GM11168 (cell line): ENCODE data around the gene SPCS1.

ENCODE experiments used
- in situ Hi-C: fragments of 300-500 bp; cut with MboI; formaldehyde crosslinking; loops from one replicate; pipeline ENCODE4 v1.12.0; 2022; ENCODE audit warnings: low sequenced_read_pairs; ENCODE audit not compliant: unreplicated experiment

The SPCS1 gene

DNA sequence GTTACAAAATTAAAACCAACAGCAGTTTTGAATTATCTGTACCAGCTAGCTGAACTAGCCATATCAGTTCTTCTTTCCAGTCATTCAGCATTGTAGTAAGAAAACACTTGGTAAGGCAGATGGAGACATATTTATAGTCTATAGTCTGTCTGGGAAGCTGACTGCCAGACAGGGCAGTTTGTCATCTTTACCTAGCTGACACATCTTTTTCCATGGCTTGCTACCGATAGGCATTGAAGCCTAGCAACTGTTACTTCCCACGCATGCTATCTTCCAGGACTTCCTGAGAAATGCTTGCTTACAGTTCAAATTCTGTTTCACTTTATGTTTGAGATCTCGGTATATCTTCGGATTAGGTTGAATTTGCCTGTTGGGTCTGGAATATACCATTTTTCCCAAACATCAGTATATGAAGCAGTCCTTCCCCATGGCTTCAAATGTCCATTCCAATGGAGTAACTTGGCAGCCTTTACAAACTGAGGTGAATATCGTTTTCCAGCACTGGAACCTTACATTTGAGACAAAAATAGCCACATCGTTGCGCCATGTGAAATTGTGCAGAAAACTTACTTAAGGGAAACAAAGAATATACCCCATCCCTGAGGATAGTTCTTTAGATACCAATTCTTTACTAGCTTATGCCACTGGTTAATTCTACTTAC, 11.2 kb upstream of the SPCS1 start:
- in situ Hi-C loops: no loop called here

DNA sequence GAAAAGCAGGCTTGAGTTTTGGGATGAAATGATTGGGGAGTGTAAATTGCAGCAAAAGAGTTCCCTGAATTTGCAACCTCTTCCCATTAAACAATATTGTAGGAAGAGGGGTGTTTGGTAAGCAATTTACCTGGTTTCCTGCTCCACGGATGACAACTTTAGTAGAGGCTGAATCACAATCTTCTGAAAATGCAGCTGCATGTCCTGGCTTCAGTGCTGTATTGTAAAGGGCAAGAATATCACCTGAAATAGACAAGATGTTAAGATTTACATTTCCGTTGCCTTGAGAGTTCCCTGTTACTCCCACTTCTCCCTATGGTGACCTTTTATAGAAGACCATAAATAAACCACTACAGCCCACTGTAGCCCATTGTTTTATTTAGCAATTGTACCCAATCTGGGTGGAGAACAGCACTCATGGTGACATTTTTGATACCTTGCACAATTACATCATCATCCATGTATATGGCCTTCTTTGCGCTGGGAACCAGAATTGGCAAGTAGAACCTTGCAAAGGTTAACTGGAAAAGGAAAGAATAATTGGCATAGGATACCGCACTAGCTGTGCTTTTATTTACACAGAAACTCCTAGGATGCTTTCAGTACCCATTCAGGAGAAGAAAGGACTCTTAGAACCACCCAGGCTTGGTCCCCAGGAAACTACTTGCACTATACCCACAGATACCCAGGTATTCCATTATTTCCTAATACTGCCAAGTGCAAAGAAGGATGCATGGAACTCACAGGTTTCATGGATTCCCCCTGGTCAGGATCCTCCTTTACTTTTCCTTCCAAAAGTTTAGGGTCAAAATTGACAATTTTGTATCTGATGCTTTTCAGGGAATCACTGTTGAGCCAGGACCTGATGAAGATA, 9.9 kb upstream of the SPCS1 start:
- in situ Hi-C loops: no loop called here

DNA sequence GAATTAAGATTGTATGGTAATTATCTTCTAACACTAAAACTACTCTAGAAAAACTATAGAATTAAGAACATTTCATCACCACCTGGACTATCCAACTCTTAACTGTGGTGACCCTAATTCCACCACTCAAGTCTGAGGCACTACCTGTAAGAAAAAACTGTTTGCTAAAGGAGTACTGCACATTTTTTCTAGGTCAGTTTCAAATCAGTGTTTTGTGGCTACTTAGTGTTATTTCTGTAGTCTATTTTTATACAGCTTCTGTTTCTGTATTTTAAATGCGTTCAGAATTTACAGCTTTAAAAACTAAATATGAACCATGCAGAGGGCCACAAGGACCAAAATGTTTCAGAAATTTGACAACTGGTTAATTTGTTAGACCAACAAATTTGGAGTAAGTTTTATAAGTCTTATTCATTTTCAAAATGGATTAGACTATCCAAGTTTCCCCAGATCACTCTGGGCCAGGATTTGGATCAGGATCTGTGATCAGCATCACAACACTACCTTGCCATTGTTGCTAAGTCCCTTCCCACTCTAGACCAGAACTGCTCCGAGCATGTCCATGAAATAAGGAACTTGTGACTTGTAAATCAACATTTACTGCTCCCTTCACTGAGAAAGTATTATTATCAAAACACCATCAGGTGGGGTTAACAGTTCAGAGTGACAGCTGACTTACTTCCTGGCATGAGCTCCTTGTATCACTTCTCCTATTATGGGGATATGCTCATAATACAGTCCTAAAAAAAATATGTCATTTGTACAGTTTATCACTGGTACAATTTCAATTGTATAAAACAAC, 8.9 kb upstream of the SPCS1 start:
- in situ Hi-C loops: no loop called here

DNA sequence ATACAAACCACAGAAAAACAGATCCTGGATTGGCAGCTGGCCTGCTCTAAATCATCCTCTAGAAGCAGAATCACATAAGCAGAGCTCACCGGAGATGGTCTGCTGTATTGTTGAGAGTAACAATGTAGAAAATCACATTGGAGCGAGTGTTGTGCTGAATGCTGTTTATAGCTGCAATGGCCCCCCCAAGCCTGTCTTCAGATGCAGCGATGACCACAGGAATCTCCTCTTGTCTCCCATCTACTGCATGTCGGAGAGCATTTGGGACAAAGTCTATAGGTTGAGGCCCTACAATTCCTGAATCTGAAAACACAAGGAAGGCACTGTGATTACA, 8.3 kb upstream of the SPCS1 start:
- in situ Hi-C loops: no loop called here

DNA sequence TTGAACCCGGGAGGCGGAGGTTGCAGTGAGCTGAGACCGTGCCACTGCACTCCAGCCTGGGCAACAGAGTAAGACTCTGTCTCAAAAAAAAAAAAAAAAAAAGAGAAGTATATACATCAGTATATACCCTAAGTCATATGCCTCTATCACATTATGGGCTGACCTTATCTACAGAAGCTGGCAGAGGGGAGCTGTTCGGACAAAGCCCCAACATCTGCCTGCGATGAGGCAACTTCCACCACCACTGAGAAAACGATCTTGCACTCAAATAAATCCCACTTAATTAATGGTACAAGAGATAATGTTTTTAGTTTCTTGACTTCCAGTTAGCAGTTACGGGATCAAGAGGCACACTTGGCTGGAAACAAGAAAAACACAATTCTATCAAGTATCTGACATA, 2.6 kb upstream of the SPCS1 start:
- in situ Hi-C loops: no loop called here

DNA sequence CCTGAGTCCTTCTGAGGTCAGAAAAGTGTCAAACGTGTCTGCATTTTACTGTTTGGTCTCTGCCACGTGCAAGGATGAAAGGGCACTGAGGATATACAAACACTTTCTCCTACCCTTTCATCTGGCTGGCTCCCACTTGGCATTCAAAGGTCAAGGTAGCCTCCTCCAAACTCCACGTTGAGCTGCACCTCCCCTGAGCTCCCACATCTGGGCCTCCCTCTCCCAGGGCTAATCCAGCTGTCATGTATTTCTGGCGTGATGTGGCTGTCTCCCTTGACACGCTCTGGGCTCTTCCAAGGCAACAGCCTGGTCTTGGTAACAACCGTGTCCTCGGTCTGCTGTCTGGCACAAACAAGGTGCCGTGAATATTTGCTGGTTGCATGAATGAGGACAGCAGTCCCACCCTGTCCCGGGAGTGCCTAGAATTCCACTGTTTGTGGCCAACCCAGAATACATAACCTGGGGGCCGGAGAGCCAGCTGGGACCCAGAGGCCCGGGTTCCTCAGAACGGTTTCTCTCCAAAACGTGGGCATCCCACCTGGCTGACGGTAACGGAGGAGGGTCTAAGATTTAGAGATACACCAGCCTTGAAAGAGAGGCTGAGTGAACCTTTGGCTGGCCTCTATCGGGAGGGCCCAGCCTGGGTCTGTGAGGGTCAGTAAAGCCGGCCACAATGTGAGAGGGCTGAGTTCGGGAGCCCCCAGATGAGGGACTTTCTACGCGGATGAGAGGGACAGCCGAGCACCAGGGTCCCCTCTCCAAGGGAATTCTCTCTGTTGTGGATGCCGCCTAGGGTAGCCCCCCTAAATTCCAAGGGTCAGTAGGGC, 1.1 kb upstream of the SPCS1 start:
- in situ Hi-C loops: no loop called here

DNA sequence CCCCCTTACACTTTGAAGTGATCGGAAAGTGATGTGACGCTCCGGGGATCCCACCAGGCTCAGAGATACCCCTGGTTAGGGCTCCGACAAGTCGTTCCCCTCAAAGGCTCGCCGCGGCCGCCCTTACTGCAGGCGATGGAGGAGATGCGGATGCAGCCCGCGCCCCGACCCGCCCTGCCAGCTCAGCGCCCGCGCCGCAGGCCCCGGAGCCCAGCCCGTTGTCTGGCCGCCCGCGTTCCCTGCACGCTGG, 543 bp upstream of the SPCS1 start:
- in situ Hi-C loops: no loop called here

DNA sequence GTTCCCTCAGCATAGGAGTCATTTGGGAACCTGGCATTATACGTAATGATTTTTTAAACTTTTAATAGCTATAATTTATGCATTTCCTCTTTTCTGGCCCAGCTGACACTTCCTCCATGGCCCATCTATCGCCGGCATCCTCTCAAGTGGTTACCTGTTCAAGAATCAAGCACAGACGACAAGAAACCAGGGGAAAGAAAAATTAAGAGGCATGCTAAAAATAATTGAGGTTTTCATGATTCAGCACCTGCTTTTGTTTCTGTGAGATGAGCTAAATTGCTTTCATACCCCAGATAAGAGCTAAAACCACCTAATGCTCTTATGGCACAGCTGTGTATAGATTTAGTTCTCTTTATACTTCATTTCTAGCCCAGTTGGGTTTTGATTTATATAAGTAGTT, 1.7 kb downstream of the SPCS1 start:
- in situ Hi-C loops: no loop called here

DNA sequence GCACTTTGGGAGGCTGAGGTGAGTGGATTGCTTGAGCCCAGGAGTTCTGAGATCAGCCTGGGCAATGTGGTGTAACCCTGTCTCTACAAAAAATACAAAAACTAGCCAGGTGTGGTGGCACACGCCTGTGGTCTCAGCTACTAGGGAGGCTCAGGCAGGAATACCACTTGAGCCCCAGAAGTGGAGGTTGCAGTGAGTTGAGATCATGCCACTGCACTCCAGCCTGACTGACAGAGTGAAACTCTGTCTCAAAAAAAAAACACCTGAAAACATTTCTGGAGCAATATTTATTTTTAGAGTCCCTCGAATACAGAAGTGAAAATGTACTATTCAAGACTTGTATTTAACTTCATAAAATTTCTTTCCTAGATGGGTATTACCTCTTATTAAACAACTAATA, 4.6 kb downstream of the SPCS1 start:
- in situ Hi-C loops: no loop called here

DNA sequence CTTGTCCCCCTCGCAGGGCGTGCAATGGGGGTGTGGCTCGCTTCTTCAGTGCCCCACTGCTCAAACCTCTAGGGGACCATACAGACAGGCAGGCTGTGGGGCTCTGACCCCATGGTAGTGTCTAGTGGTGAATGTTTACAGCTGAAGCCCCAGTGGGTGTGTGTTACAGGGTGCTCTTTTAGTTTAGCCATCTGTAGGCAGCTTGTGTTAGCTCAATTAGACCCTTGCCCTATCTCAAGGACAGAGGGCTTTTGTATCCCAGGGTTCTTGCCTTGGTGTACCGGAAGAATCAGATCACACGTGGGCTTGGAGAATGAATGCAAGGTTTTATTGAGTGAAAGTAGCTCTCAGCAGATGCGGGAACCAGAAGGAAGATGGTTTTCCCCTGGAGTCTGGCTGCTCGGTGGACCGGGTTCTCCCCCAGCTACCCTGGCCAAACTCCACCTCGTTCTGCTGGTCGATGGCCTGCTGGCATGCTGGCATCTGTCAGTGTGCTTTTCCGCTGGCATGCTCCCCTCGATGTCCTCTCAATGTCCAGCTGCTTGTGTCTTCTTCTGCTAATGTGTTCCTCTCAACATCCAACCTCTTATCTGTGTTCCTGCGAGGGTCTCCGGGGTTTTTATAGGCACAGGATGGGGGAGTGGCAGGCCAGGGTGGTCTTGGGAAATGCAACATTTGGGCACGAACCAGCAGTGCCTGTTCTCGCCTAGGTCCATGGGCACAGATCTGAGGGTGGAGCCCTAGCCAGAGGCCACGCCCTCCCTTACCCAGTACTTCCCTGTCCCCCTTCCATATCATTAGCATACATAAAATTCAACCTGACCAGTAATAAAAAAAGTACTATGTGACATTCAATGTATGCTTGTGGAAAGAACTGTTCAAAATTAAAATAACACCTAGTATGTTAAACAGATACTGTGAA, 6.6 kb downstream of the SPCS1 start:
- in situ Hi-C loops: no loop called here

DNA sequence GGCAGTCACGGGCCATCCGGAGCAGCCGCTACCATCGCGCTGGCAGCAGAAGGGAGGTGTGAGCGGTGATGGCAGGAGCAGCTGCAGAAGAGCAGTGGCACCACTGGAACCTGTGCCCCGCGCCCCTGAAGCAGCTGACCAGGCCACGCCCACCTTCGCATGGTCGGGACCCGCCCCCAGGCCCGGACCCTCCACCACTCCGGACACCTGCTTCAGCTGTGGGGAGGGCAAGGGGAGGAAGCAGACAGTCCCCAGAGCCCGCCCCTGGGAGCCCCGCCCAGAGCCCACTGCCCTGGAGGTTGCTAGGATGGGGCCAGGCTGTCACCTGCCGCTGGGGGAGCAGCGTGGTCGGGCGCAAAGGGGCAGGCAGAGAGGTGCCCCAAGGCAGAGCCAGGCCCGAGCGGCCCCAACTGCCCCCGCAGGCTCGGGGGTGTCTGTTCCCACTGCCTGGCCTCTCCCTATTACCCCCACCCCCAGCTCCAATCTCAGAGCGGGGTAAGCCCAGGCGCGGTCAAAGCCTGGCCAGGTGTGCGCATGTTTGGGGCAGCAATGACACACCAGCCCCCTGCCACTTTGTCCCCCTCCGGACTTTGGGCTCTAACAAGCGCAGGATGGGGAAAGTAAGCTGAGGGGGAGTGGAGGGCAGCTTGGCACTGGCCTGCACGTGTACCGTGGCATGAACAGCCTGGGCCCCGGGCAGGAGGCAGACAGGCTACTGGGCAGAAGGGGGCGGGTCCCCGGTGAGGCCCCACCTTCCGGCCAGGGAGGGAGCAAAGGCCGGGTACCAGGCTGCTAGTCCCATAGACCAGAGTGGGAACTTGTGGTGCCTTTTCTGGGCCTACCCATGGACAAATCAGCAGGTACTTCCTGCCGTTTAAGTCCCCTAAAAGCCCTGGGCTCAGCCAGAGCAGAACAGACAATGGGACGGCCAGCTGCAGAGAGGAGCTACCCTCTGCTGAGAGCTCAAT, 8.7 kb downstream of the SPCS1 start:
- in situ Hi-C loops: no loop called here

DNA sequence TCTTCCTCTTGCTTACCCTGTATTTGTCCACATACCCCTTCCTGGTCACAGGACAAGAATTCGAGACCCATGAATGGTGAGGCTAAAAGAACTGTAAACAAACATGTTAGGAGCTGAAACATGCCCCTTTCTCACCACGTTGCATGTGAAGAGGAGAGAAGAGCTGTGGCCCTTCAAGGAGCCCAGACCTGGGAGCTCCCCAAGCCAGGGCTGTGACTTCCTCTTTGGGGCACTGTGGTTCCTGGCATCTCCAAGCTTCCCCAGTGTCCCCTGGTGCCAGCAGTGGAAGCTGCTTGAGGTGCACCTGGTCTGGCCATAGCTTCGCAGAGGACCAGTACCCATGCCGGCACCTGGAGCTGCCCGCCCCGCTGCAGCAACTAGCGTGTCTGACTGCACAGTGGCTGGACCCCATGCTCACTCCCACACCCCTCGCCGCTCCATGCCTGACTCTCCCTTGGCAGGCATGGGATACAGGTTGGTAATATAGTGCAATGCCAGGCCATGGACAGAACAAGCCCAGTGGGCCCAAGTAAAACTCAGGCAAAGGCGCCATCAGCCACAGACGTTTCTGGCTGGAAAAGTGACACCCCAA, 9.9 kb downstream of the SPCS1 start:
- in situ Hi-C loops: no loop called here

DNA sequence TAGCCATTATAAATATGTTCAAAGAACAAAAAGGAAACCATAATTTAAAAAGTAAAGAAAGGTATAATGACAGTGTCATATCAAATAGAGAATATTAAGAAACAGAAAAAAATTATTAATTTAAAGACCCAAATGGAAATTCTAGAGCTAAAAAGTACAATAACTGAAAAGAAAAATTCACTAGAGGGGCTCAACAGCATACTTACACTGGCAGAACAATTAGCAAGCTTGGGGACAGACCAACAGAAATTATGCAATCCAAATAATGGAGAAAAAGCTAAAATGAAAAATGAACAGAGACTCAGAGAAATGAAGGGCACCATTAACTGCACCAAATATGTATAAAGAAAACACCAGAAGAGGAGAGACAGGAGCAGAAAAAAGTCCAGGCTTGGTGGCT, 13.7 kb downstream of the SPCS1 start:
- in situ Hi-C loops: no loop called here

DNA sequence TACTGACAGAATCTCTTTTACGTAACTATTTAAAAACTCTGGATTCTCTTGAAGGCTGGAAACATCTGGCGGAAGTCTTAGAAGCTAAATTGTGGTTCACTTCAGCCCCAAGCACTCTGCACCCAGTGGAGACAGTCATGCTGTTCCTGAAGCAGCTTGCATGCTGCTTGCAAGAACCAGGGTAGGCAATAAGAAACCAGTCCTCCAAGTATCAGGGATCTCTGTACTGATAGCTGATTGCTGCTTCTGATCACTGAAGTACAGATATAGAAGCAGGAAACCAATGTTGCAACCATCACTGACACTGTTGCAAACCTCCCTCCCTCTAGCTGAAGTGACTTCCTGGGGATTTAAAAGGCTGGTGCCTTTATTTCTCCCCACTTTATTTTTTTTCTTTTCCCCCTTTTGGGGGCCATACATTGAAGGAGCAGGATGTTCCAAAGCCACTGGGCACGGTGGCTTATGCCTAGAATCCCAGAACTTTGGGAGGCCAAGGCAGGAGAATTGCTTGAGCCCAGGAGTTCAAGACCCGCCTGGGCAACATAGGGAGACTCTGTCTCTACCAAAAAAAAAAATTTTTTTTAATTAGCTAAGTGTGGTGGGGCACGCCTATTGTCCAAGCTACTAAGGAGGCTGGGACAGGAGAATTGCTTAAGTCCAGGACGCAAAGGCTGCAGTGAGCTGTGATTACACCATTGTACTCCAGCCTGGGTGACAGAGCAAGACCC, 15.3 kb downstream of the SPCS1 start:
- in situ Hi-C loops: no loop called here

DNA sequence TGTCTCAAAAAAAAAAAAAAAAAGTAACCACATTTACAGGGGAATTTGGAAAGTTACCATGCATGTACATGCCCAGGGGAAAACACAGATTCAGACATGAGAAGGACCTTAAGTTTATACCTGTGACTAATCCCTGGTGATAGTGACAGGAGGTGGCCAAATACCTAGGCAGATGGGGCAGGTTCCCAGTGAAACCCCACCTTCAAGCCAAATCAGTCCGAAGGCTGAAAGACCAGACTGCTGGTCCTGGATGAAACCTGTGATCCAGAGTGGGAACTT, 15.8 kb downstream of the SPCS1 start:
- in situ Hi-C loops: no loop called here

DNA sequence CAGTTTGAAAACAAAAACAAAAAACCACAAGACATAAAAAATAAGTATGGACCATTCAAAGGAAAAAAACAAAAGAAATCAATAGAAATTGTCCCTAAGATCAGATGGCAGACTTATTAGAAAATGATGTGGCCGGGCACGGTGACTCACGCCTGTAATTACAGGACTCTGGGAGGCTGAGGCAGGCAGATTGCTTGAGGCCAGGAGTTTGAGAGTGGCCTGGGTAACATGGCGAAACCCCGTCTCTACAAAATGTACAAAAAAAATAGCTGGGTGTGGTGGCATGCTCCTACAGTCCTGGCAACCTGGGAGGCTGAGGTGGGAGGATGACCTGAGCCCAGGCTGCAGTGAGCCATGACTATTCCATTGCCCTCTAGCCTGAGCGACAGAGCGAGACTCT, 16.6 kb downstream of the SPCS1 start:
- in situ Hi-C loops: no loop called here

DNA sequence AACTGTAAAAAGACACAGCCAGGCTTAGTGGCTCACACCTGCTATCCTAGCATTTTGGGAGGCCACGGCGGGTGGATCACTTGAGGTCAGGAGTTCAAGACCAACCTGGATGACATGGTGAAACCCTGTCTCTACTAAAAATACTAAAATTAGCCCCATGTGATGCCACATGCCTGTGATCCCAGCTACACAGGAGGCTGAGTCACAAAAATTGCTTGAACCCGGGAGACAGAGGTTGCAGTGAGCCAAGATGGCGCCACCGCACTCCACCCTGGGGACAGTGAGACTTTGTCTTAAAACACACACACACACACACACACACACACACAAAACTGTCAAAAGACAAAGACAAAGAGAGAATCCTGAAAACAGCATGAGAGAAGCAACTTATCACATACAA, 18.0 kb downstream of the SPCS1 start:
- in situ Hi-C loops: no loop called here

DNA sequence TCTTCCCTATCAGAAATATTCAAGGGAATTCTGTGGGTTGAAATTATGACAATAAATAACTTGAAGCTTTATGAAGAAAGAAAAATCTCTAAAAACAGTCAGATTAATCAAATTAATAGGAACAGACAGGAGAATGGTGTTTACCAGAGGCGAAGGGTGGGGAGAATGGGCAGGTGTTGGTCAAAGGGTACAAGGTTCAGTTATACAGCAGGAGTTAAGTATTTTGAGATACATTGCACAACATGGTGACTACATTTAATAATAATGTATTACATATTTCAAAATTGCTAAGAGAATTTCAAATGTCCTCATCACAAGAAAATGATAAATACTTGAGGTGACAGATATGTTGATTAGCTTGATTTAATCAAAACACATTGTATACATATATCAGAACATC, 18.6 kb downstream of the SPCS1 start:
- in situ Hi-C loops: no loop called here
